ENCODE results near the gene RBM38. TPM values are rescaled to one million over a fixed set of nuclear protein-coding genes. Genes with fewer than 3 reads are reported as not detected.

The RBM38 gene
- total and polyA plus RNA-seq, 9 of the 15 experiments (the other 6 are each of a cell fraction or from before 2014, with no cell fraction given), result 0.28 to 82.4 (median 33.2) TPM

DNA sequence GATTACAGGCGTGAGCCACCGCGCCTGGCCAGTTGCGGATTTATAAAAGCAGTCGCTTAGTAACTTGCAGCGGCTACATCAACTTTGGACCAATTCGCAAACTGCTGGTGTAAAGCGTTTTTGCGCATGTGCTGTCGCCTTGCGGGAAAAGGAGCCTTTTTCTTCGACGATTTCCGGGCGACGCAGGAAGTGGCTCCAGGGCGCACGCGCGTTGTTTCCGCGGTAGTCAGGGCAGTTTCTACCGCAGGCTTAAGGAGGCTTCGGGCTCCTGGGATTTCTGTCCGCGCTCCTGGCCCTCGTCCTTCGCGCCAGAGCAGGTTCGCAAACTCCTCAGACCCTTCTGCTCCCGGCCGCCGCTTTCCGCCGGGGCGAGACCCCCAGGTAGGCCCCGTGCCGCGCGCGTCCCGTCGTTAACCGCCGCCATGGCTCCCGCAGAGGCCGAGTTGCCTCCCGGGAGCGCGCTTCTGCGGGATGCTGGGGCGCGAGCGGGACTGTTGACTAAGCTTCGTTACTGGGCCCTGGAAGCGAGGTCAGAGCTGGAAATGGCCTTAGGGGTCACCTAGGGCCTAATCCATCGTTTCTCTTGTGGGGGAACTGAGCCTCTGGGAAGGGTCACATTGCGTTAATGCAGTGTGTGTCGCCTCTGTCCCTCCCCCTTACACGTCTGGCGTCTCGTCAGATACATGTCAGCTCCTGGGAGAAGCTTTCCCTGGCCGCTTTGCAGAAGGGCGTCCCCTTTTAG, 40.0 kb upstream of the RBM38 start, which contains the start of gene RAE1 (continued):
- TF ChIP-seq, protein P1, sequence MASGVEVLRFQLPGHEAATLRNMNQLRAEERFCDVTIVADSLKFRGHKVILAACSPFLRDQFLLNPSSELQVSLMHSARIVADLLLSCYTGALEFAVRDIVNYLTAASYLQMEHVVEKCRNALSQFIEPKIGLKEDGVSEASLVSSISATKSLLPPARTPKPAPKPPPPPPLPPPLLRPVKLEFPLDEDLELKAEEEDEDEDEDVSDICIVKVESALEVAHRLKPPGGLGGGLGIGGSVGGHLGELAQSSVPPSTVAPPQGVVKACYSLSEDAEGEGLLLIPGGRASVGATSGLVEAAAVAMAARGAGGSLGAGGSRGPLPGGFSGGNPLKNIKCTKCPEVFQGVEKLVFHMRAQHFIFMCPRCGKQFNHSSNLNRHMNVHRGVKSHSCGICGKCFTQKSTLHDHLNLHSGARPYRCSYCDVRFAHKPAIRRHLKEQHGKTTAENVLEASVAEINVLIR (CRISPR knock-in tag; IDR thresholded peaks at IDR 0.05), result peak; percentile 55
- TF ChIP-seq ZNF77 (CRISPR knock-in tag; IDR thresholded peaks at IDR 0.05), result no peak
- no peak for TF ChIP-seq ZNF639 (CRISPR knock-in tag; conservative IDR thresholded peaks at IDR 0.05 in 1 of 2, IDR thresholded peaks at IDR 0.05 in 1 of 2)
- peak; percentile 35; the same call in 1 of the 2 replicates for TF ChIP-seq SP1 (CRISPR knock-in tag; IDR thresholded peaks at IDR 0.05)
- peak; percentile 89 for TF ChIP-seq POLR2G (IDR thresholded peaks at IDR 0.05; ENCODE audit: low read depth, low read length)
- TF ChIP-seq ZBTB17 (CRISPR knock-in tag; IDR thresholded peaks at IDR 0.05), result no peak
- 0 out of 2 replicates have a peak, but pooled peaks have one; percentile 35 for TF ChIP-seq FOXP1 (CRISPR knock-in tag; IDR thresholded peaks at IDR 0.05)
- TF ChIP-seq MLLT1 (IDR thresholded peaks at IDR 0.05), result no peak
- peak; percentile 36; the same call in 1 of the 2 replicates for TF ChIP-seq ATF1 (CRISPR knock-in tag; IDR thresholded peaks at IDR 0.05)
- TF ChIP-seq ATF1 (tag; IDR thresholded peaks at IDR 0.05), result peak; percentile 86
- TF ChIP-seq HCFC1 (IDR thresholded peaks at IDR 0.05; ENCODE audit: low read depth, low read length), result peak; percentile 64
- peak in 1 of 2 experiments; percentile 48; a peak in 1 of 4 replicates for TF ChIP-seq NONO (IDR thresholded peaks at IDR 0.05; ENCODE audit: low read depth in 2 of 2, low read length in 1 of 2)
- TF ChIP-seq ZNF3 (CRISPR knock-in tag; IDR thresholded peaks at IDR 0.05), result no peak
- TF ChIP-seq C11orf30 (IDR thresholded peaks at IDR 0.05; ENCODE audit: low read depth), result peak; percentile 96
- 0 out of 2 replicates have a peak, but pooled peaks have one; percentile 49 for TF ChIP-seq HDAC2 (IDR thresholded peaks at IDR 0.05)
- TF ChIP-seq POU5F1 (IDR thresholded peaks at IDR 0.05; ENCODE audit: borderline replicate concordance, low read depth, low read length, partially characterized antibody), result no peak
- peak in 1 of 2 experiments; percentile 49; a peak in 1 of 4 replicates for TF ChIP-seq TBL1XR1 (IDR thresholded peaks at IDR 0.05; ENCODE audit: low read length in 2 of 2)
- TF ChIP-seq ZBTB7A (IDR thresholded peaks at IDR 0.05; ENCODE audit: borderline replicate concordance, control insufficient read depth, low read depth, low read length), result peak; percentile 19; the same call in 1 of the 2 replicates
- peak; percentile 13 for TF ChIP-seq CCNT2 (IDR thresholded peaks at IDR 0.05; ENCODE audit: borderline replicate concordance, extremely low read depth, insufficient read length, low read depth, low read length)
- no peak for TF ChIP-seq ZNF583 (CRISPR knock-in tag; IDR thresholded peaks at IDR 0.05)
- no peak for TF ChIP-seq LARP7 (IDR thresholded peaks at IDR 0.05)
- no peak for TF ChIP-seq ZFP1 (CRISPR knock-in tag; IDR thresholded peaks at IDR 0.05)
- TF ChIP-seq CREM (IDR thresholded peaks at IDR 0.05; ENCODE audit: low read depth), result peak; percentile 94
- TF ChIP-seq KDM5B (IDR thresholded peaks at IDR 0.05; ENCODE audit: insufficient replicate concordance, low read depth, low read length), result peak; percentile 83
- TF ChIP-seq ZNF224 (CRISPR knock-in tag; IDR thresholded peaks at IDR 0.05), result no peak
